ENCODE measurements around the gene MARK3.

The MARK3 gene

GRCh38 chr14:103361867-103362266, 23.3 kb upstream of the MARK3 start:
- no peak overlapping the region for H3K4me3 ChIP-seq (ENCODE audit: low read depth, low read length)
- DNase-seq (ENCODE audit: low read depth) = peak; percentile 90

GRCh38 chr14:103362780-103363179, 22.4 kb upstream of the MARK3 start:
- DNase-seq (ENCODE audit: low read depth) = no peak
- H3K4me3 ChIP-seq (ENCODE audit: low read depth, low read length) = no peak overlapping the region

DNA sequence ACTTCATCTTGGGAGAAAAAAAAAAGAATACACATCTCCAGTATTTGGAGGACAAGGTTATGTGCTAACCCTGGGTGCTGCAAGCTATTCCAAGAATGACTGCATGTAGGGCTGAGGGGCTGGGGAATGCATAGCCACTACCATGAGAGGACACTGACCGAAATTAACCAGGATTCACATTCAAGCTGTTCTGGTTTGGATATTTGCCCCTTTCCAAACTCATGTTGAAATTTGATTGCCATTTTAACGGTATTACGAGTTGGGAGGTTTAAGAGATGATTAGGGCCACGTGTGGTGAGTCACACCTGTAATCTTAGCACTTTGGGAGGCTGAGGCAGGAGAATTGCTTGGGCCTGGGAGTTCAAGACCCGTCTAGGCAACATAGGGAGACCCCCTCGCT, 18.5 kb upstream of the MARK3 start:
- DNase-seq (ENCODE audit: low read depth) = no peak

GRCh38 chr14:103367995-103368394, 17.2 kb upstream of the MARK3 start:
- DNase-seq (ENCODE audit: low read depth) = no peak
- H3K4me3 ChIP-seq (ENCODE audit: low read depth, low read length) = no peak overlapping the region

More for the DNA sequence above, 18.5 kb upstream of the MARK3 start:
- H3K4me3 ChIP-seq (ENCODE audit: low read depth, low read length) = no peak overlapping the region

- no peak for DNase-seq (ENCODE audit: low read depth)
- no peak overlapping the region for H3K4me3 ChIP-seq (ENCODE audit: low read depth, low read length)
These were observed 15.1 kb upstream of the MARK3 start for GRCh38 chr14:103370087-103370486.

- H3K4me3 ChIP-seq (ENCODE audit: low read depth, low read length) = no peak overlapping the region
- DNase-seq (ENCODE audit: low read depth) = no peak
These were observed 13.2 kb upstream of the MARK3 start for GRCh38 chr14:103372017-103372416.

GRCh38 chr14:103372552-103373304, 12.5 kb upstream of the MARK3 start:
- H3K4me3 ChIP-seq (ENCODE audit: low read depth, low read length) = no peak overlapping the region
- DNase-seq (ENCODE audit: low read depth) = peak; percentile 78

GRCh38 chr14:103374121-103374520, 11.1 kb upstream of the MARK3 start:
- DNase-seq (ENCODE audit: low read depth) = no peak
- no peak overlapping the region for H3K4me3 ChIP-seq (ENCODE audit: low read depth, low read length)

DNA sequence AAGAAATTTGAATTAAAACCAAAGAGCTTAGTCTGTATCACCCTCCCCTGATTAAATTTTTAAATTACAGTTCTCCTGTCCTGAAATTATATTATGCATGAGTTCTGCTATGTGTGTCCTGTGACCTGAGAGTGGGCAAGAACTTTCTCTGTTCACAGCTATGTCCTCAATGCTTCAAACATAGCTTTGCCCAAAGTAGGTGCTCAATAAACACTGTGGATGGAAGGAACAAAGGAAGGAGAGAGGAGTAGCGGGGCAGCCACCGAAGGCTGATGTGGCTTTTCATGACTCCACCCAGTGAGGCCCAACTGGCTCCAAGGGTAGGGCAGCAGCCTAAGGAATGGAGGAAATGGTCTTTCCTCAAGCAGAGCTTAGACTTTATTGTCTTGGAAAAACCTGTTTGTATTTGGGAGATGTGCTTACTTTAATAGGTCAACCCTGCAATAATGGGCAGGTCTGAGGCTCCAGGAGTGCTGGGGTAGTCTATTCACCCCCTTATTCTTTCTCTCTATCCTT, 7.6 kb upstream of the MARK3 start:
- DNase-seq (ENCODE audit: low read depth) = no peak
- no peak overlapping the region for H3K4me3 ChIP-seq (ENCODE audit: low read depth, low read length)

DNA sequence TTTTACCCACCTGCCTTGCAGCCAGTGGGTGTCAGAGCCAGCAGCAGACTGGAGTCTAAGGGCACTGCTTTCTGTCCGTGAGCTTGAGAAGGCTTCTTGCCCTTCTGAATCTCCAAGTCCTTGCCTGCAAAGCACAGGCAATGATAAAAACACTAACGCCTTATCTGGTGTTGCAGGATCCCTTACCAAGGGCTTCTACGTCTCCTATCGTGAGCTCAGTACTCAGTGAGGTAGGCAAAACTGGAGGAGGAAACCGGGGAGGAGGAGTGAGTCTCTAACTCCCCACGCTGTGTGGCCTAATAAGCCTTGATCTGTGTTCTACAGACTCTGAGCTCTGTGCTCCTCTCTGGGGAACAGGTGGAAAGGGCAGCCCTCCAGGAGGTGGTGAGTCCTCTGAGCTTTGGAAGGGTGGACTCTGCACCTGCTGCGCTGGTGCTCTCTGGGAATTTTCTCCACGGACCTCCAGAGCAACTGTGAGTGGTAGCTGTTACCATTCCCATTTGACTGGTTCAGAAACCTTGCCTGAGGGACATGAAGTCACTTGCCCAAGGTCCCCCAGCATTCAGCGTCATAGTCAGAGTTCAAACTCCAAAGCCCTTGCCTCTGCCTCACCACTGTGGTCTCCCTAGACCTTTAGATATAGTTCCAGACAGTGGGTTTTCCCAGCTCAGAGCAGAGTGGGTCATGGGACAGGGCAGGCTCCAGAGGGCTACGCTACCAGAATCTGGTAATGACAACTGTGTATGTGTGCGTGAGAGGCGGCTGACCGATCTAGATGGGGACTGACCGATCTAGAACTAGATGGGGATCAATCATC, 7.0 kb upstream of the MARK3 start:
- DNase-seq (ENCODE audit: low read depth) = no peak
- H3K4me3 ChIP-seq (ENCODE audit: low read depth, low read length) = no peak overlapping the region

DNA sequence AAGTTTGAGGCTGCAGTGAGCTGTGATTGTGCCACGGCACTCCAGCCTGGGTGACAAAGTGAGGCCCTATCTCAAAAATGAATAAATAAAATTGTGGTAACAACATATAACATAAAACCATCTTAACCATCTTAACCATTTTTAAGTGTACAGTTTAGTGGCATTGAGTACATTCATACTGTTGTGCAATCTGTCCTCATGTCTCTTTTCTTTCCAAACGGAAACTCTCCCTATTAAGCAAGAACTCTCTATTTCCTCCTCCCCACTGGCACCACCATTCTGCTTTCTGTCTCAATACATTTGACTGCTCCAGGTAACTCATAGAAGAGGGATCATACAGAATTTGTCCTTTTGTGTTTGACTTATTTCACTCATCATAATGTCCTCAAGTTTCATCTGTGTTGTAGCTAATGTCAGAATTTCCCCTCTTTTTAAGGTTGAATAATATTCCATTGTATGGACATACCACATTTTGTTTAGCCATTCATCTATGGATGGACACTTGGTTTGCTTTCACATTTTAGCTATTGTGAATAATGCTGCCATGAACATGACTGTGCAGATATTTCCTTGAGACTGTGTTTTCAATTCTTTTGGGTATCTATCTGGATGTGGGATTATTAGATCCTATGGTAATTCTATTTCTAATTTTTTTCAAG, 4.4 kb upstream of the MARK3 start:
- H3K4me3 ChIP-seq (ENCODE audit: low read depth, low read length) = no peak overlapping the region
- no peak for DNase-seq (ENCODE audit: low read depth)

GRCh38 chr14:103382376-103382775, 2.8 kb upstream of the MARK3 start:
- DNase-seq (ENCODE audit: low read depth) = no peak
- H3K4me3 ChIP-seq (ENCODE audit: low read depth, low read length) = no peak overlapping the region

- no peak for DNase-seq (ENCODE audit: low read depth)
- H3K4me3 ChIP-seq (ENCODE audit: low read depth, low read length) = peak overlapping the region; percentile 95
These were observed 614 bp upstream of the MARK3 start for GRCh38 chr14:103384450-103385151.

DNA sequence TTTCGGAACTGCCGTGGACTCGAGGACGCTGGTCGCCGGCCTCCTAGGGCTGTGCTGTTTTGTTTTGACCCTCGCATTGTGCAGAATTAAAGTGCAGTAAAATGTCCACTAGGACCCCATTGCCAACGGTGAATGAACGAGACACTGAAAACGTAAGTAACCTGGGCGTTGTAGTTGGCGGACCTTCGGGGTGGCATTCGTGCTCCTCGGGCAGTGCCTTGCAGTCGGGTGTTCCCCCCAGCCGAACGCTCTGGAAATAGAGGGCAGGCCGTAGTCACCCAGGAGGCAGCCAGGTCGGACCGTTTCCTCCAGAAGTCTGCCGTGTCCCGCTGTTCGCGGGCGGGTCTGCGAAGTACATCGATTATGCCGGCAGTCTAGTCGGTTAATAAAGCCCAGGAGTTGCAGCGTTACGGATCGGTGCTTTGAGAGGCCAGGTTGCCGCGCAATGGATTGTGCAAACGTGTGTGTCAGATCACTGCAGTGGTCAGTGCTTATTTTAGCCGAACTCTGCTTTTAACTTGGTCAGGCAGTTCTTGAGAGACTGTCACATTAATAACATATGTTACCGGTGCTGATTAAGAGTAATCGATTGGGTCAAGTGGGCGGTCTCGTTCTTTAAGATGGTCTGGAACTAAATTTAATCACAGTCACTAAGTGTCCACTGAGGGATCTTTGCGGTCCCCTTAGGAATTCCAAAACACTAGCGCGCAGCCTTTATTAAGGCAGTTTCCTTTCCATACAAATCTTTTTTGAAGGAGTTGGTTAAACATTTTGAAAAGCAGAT, 906 bp downstream of the MARK3 start:
- H3K4me3 ChIP-seq (ENCODE audit: low read depth, low read length) = peak overlapping the region; percentile 95
- no peak for DNase-seq (ENCODE audit: low read depth)

DNA sequence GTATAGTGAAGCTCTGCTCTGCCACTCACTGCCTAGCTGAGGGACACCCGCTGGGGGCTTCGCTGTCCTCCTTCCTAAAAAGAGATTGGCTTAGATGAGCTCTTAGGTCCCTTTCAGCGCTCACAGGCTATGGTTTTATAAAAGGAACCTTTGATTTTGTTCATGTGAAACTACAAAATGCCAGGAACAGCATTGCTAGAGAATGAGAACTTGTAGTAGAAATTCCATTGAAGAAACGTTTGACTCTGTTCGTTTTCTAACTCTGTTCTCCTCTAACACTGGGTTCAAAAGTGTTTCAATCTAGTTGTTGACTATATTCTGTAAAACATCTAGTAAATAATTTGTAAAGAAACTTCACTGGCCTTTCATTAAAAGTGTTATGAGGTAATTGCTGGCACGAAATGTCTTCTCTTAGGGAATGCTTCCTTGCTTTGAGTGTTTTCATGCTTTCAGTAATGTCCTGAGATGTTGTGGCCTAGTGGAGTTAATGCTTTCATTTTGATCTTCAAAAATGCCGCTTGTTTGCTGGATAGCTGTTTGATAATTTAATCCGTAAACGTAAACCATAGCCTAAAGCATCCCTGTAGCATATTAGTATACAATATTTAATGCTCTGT, 1.6 kb downstream of the MARK3 start:
- DNase-seq (ENCODE audit: low read depth) = no peak
- H3K4me3 ChIP-seq (ENCODE audit: low read depth, low read length) = peak overlapping the region; percentile 95

GRCh38 chr14:103388664-103389063, 3.4 kb downstream of the MARK3 start:
- DNase-seq (ENCODE audit: low read depth) = no peak
- H3K4me3 ChIP-seq (ENCODE audit: low read depth, low read length) = no peak overlapping the region

DNA sequence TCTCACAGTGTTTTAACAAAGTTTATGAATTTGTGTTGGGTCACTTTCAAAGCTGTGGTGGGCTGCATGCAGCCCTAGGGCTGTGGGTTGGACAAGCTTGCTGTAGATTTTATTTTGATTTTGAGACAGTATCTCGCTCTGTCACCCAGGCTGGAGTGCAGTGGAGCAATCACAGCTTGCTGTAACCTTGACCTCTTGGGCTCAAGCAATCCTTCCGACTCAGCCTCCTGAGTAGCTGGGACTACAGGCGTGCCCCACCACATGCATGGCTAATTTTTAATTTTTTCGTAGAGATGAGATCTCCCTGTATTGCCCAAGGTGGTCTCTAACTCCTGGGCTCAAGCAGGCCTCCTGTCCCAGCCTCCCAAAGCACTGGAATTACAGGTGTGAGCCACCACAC, 5.4 kb downstream of the MARK3 start:
- no peak for DNase-seq (ENCODE audit: low read depth)
- no peak overlapping the region for H3K4me3 ChIP-seq (ENCODE audit: low read depth, low read length)

DNA sequence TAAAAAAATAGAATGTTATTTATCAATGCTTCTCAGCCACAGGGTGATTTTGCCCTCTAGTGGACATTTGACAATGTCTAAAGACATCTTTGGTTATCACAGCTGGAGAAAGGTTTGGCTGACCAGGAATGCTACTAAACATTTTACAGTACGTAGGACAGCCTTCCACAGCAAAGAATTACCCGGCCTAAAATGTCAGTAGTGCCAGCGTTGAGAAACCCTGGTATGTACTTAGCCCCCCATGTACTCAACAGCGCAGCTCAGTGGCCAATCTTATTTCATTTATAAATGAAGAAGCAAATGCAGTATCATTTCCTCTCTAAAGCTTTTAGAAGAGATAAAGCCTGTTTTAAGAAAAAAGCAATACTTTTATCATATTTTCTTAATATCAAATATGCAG, 5.8 kb downstream of the MARK3 start:
- DNase-seq (ENCODE audit: low read depth) = no peak
- H3K4me3 ChIP-seq (ENCODE audit: low read depth, low read length) = no peak overlapping the region
